ENCODE data around the gene PFDN1. TPM values are rescaled to one million over a fixed set of nuclear protein-coding genes. Genes with fewer than 3 reads are reported as not detected.

Gene PFDN1
- total and polyA plus RNA-seq, 9 of the 15 experiments (the other 6 are each of a cell fraction or from before 2014, with no cell fraction given): 45.5 to 215 (median 78.0) TPM

- peak in 1 of 2 experiments; percentile 60 for TF ChIP-seq AFF1 (IDR thresholded peaks at IDR 0.05; ENCODE audit: low read depth in 1 of 2, partially characterized antibody in 2 of 2)
- TF ChIP-seq ZNF277 (CRISPR knock-in tag; IDR thresholded peaks at IDR 0.05; ENCODE audit: borderline replicate concordance): no peak
- no peak for TF ChIP-seq BRCA1 (IDR thresholded peaks at IDR 0.05)
- no peak for TF ChIP-seq BRCA1 (CRISPR knock-in tag; IDR thresholded peaks at IDR 0.05)
- no peak for TF ChIP-seq KDM2B (CRISPR knock-in tag; IDR thresholded peaks at IDR 0.05)
- no peak for TF ChIP-seq ZNF699 (CRISPR knock-in tag; IDR thresholded peaks at IDR 0.05; ENCODE audit: insufficient replicate concordance)
- no peak for TF ChIP-seq ZNF655 (CRISPR knock-in tag; IDR thresholded peaks at IDR 0.05)
- TF ChIP-seq CTCFL (IDR thresholded peaks at IDR 0.05; ENCODE audit: borderline replicate concordance, insufficient read depth, low read depth, low read length, poor library complexity, severe bottlenecking): no peak
- TF ChIP-seq PATZ1 (CRISPR knock-in tag; IDR thresholded peaks at IDR 0.05; ENCODE audit: borderline replicate concordance): no peak
- TF ChIP-seq ZNF384 (IDR thresholded peaks at IDR 0.05; ENCODE audit: low read depth, low read length): no peak
- TF ChIP-seq USF1 (CRISPR knock-in tag; IDR thresholded peaks at IDR 0.05): no peak
Observed at GRCh38 chr5:140302786-140303639, at the start of gene PFDN1 (continued).

Measured in K562 (cell line).